OCI-LY3 (cell line): ENCODE results near the gene CKAP5.

Experiments used
- CTCF ChIP-seq: fragments of 200-600, 300-600 bp; sonication (generic); IDR thresholded peaks from 2 replicates; pipeline ENCODE4 v1.5.1; 2014; ENCODE audit warnings: antibody characterized with exemption, low read length, low read depth
- EZH2phosphoT487 ChIP-seq: fragments of 200-600 bp; shearing (Covaris generic); IDR thresholded peaks from 2 replicates; pipeline ENCODE4 v1.6.1; 2018; ENCODE audit warnings: antibody characterized with exemption, mixed run types, low read depth

DNA sequence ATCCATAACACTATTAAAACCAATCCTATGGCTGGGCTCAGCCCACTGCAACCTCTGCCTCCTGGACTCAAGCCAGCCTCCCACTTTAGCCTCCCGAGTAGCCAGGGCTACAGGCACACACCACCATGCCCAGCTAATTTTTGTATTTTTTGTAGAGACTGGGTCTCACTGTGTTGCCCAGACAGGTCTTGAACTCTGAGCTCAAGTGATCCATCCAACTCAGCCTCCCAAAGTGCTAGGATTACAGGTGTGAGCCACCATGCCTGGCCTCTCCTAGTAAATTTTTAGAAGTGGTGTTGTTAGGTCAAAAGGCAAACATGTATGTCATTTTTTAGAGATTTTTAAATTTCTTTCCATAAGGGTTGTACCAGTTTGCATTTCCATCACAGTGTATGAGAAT is 112.8 kb downstream of the CKAP5 start:
- TF ChIP-seq CTCF: no peak
- TF ChIP-seq EZH2phosphoT487: no peak
